PC-3 (cell line): Measurements from ENCODE around the gene TFAP2D.

Source experiments
- CTCF ChIP-seq: fragments of 300-600 bp; sonication (generic); conservative IDR thresholded peaks from 2 replicates; pipeline ENCODE4 v1.5.1; 2017; ENCODE audit warnings: antibody characterized with exemption, low read depth, mild to moderate bottlenecking, low read length
- EZH2 ChIP-seq: fragments of 300-600 bp; sonication (generic); IDR thresholded peaks from one replicate; pipeline ENCODE4 v1.6.1; 2017; ENCODE audit warnings: antibody characterized with exemption, mild to moderate bottlenecking, low read length; ENCODE audit not compliant: unreplicated experiment
- EZH2phosphoT487 ChIP-seq: fragments of 300-600 bp; sonication (generic); IDR thresholded peaks from 2 replicates; pipeline ENCODE4 v1.6.1; 2018; ENCODE audit warnings: mild to moderate bottlenecking, antibody characterized with exemption, low read length, borderline replicate concordance

- TF ChIP-seq EZH2 (no peak), CTCF (no peak), EZH2phosphoT487 (no peak)
These were observed 8.7 kb downstream of the TFAP2D start for GRCh38 chr6:50721978-50722377.
